NB4 (cell line): ENCODE data around the gene KRT1.

Source experiments
- MYC ChIP-seq: IDR thresholded peaks from 2 replicates; pipeline ENCODE4 v1.6.1; 2011; ENCODE audit warnings: low read depth, low read length
- POLR2A ChIP-seq: IDR thresholded peaks from 2 replicates; pipeline ENCODE4 v1.6.1; 2011; ENCODE audit warnings: mild to moderate bottlenecking; ENCODE audit not compliant: insufficient read length; ENCODE audit errors: extremely low read depth
- TF ChIP-seq, protein P1 (sequence below): IDR thresholded peaks from one replicate; pipeline ENCODE4 v1.5.1; 2012; ENCODE audit warnings: low read depth, low read length
- TF ChIP-seq, protein P2 (sequence below): IDR thresholded peaks from 2 replicates; pipeline ENCODE4 v1.6.1; 2011; ENCODE audit warnings: low read depth, low read length

DNA sequence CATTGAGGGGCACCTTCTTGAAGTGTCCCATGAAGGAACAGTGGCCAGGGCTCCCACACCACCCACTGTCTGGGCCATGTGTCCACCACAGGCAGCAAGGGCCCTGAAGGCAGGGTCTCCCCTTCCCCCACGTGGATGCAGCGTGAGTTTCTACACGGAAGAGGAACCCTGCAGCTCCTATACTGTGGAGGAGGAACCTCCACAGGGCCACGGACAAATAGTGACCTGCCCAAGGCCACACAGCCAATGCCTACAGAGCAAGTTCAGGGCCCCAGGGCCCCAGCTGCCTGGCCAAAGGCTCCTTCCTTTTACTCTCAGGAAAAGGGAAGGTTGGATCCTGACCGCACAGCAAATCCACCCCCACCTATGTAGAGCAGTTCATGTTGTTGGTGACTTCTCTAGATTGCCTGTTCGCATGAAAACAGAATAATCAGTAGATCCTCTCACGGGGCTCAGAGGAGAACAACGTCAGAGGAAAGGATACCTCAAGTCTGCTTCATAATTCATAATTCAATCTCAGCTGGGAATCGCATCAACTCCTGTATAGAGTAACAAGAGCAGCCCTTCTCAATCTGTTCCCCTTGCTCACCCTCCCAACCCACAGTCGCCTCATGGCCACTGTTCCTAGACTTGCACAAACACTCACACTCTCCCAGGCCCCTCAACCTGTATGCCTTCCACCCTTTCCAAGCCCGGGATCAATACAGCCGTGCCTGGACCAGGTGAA is 50.8 kb downstream of the KRT1 start:
- TF ChIP-seq, protein P1, sequence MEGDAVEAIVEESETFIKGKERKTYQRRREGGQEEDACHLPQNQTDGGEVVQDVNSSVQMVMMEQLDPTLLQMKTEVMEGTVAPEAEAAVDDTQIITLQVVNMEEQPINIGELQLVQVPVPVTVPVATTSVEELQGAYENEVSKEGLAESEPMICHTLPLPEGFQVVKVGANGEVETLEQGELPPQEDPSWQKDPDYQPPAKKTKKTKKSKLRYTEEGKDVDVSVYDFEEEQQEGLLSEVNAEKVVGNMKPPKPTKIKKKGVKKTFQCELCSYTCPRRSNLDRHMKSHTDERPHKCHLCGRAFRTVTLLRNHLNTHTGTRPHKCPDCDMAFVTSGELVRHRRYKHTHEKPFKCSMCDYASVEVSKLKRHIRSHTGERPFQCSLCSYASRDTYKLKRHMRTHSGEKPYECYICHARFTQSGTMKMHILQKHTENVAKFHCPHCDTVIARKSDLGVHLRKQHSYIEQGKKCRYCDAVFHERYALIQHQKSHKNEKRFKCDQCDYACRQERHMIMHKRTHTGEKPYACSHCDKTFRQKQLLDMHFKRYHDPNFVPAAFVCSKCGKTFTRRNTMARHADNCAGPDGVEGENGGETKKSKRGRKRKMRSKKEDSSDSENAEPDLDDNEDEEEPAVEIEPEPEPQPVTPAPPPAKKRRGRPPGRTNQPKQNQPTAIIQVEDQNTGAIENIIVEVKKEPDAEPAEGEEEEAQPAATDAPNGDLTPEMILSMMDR = no peak
- TF ChIP-seq POLR2A (no peak), MYC (no peak)
- TF ChIP-seq, protein P2, sequence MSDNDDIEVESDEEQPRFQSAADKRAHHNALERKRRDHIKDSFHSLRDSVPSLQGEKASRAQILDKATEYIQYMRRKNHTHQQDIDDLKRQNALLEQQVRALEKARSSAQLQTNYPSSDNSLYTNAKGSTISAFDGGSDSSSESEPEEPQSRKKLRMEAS = no peak
